GM21360 (cell line): Measurements from ENCODE around the gene SACS.
"Not testable (repeated sequence)": the region's sequence is repeated elsewhere in the genome, so short reads cannot be mapped to it uniquely, and the experiment has no call there.

Experiments
- ATAC-seq: cut with Tn5 transposase; IDR thresholded peaks from one replicate; pipeline ENCODE4 v1.9.1; 2021; ENCODE audit warnings: mild to moderate bottlenecking, moderate library complexity; ENCODE audit not compliant: unreplicated experiment

SACS gene

DNA sequence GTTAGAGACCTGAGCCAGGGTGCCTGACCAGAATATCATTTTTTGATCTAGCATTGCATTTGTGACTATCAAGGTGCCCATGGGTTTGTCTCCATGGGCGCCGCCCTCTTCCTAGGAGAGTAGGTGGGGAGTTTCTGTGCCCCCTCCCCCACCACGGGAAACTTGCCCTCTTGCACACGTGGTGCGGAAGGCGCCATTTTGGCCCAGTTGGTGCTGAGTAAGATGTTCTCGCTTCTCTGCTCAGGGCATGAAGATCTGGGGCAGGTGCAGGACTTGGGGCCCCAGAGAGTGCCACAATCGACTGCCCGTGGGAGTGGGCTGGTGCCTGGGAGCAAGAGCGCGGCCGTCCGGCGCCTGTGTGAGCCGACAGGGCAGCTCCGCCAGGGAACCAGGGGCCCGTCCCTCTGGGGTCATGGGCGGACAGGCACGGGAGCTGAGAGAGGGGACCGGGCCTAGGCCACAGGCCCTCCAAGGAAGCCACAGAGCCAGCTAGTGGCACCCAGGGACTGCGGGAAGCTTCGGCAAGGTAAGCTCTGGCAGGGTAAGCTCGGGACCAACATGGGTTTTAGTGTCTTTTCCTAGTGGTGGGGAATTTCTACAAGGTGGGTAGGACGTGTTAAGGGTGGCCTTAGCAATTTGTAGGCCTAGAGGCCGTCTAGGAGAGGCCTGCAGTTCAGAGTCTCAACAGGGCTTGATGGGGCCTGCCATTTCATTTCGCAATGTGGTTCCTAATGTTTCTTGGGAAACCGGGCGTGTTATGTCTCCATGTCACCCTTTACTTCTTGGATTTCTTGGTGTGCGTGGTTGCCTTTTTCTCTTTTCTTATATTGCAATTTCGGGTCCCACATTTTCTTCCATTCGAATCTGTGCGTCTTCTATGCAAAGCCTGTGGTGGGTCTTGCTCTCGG lies 14.5 kb downstream of the SACS start:
- ATAC-seq = no peak

DNA sequence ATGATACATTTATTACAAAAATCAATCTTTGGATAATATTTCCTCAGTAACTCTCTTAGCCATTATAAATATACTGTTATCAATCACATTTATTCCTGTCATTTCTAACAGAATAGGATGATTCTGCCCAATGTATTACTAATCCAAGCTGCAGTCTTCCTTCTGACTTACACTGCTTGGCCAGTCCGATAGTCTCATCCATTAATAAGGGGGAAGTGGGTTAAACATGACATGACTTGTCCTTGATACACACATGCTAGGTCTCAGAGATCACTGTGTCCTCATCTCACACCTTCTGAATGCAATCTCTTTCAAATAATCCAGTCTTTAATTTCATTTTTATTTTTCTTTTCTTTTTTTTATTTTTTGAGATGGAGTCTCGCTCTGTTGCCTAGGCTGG lies 18.8 kb downstream of the SACS start:
- no peak for ATAC-seq

GRCh38 chr13:23411706-23412105 lies 21.8 kb downstream of the SACS start:
- no peak for ATAC-seq

DNA sequence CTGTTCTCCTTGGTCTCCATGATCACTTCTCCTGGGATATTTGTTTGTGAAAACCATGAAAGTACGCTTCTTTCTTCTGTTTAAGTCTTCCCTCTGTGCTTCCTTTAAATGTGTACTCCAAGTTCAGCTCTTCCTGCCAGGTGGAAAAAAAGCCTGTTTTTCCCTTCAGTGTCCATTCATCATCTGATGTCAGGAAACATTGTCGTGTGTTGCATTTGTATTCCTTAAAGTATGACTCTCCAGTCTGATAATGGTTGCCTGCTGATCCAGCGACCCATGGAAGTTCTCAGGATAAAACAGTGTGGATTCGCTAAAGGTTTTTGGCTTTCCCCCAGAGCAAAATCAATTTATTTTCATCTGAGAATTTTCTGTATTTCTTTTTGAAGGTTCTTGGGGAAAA lies 22.3 kb downstream of the SACS start:
- ATAC-seq = no peak

- ATAC-seq = no peak
These were observed 25.5 kb downstream of the SACS start for GRCh38 chr13:23408026-23408425.

DNA sequence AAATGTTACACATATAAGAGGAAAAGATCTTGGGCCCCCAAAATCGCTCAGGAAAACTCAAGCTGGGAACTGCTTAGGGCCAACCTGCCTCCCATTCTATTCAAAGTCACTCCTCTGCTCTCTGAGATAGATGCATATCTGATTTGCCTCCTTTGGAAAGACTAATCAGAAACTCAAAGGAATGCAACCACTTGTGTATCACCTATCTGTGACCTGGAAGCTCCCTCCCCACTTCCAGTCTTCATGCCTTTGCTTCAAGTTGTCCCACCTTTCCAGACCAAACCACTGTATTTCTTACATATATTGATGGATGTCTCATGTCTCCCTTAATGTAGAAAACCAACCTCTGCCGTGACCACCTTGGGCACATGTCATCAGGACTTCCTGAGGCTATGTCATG lies 32.3 kb downstream of the SACS start:
- not testable (repeated sequence) for ATAC-seq

DNA sequence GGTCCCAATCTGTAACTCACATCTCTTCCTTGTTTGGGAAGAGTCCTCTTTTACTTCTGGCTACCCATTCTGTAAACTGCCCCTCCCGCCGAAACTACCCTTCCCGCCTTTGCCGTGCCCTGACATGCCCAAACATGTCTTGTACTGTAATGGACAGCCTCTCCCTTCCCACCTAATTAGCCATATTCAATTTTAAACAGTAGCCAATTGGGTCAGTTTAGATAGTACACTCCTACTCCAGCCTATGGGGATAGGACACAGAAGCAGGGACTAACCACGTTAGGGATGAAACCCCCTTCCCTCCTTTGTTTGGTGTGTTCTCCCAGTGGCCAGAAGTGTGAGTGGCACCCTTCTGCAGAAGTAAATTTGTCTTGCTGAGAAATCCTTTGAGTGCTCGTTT lies 34.2 kb downstream of the SACS start:
- no peak for ATAC-seq

GRCh38 chr13:23394821-23395220 lies 38.7 kb downstream of the SACS start:
- ATAC-seq = no peak

- ATAC-seq = no peak
These were observed 40.4 kb downstream of the SACS start for GRCh38 chr13:23392925-23393645.

DNA sequence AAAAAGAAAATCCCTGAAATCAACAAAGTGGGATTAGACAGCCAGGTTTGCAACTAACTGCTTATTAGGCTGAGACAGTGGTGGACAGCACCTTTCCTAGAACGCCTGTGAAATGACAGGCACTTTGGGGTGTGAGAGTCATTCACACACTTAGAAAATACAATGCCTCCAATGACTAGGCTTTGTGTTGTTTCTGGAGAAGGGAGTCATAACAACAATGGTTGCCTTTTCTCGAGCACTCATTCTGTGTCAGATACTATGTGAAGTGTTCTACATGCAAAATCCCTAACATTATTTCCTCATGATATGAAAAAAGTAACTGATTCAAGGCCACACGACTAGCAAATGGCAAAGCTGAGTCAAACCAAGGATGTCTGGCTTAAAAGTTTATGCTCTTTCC lies 41.2 kb downstream of the SACS start:
- ATAC-seq = no peak

DNA sequence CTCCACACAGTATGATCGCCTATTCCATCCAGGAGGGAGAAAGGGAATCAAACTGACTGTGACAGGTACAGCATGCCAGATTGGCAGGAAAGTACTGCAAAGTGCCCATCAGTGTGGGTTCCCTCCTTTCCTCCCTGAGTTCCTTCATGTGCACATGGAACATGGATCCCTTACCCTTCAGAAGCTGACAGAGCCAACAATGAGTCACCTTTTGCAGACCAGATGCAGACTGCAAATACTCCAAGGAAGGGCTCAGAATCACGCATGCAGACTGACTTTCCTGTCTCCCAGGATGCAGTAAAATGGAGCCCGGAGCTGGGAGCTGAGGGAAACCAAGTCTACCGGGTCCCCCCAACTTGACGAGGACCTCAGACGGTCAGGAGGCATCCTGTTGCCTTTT lies 41.8 kb downstream of the SACS start:
- ATAC-seq = no peak

- peak; percentile 57 for ATAC-seq
These were observed 47.0 kb downstream of the SACS start for GRCh38 chr13:23386533-23386932.

DNA sequence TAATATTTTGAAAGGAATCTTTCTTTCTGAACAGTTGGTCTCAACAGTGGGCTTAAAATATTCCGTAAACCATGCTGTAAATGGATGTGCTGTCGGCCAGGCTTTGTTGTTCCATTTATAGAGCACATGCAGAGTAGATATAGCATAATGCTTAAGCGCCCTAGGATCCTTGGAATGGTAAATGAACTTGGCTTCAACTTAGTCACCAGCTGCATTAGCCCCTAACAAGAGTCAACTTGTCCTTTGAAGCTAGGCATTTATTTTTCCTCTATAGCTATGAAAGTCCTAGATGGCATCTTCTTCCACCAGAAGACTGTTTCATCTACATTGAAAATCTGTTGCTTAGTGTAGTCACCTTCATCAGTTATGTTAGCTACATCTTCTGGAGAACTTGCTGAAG lies 47.6 kb downstream of the SACS start:
- no peak for ATAC-seq

- peak; percentile 84 for ATAC-seq
These were observed 49.4 kb downstream of the SACS start for GRCh38 chr13:23384111-23384510.

GRCh38 chr13:23383151-23383550 lies 50.4 kb downstream of the SACS start:
- no peak for ATAC-seq

DNA sequence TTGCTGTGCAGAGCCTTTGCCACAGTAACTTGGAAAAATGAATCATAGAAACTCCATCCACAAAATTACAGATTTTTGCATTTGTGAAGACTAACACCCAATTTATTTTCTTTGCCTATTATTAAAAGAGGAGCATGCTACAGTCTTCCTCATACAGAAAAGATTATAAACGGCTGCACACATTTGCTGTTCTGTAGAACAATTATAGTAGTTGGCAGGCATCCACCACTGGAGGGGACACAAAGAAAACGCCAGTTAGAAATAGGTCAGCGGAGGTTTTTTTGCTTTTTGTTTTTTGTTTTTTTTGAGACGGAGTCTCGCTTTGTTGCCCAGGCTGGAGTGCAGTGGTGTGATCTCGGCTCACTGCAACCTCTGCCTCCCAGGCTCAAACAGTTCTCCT lies 51.6 kb downstream of the SACS start:
- ATAC-seq = no peak

DNA sequence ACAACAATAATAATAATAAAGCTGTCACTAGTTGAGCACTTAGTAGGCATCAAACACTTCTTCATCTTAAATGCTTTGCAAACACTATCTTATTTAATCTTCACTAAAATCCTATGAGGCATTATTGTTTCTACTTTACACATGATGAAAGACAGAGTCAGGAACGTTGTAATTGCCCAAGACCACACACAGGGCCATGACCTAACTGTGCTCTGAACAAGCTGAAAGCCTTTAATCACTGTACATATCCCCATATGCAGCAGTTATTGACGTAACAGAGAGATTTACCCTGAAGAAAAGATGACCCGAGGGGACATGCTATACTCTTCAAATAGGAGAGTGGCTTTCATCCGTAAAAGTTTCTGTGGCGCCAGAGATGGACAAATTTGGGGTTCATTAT lies 53.0 kb downstream of the SACS start:
- ATAC-seq = no peak

GRCh38 chr13:23377983-23378632 lies 55.4 kb downstream of the SACS start:
- ATAC-seq = peak; percentile 35

GRCh38 chr13:23377579-23377978 lies 55.9 kb downstream of the SACS start:
- ATAC-seq = no peak

DNA sequence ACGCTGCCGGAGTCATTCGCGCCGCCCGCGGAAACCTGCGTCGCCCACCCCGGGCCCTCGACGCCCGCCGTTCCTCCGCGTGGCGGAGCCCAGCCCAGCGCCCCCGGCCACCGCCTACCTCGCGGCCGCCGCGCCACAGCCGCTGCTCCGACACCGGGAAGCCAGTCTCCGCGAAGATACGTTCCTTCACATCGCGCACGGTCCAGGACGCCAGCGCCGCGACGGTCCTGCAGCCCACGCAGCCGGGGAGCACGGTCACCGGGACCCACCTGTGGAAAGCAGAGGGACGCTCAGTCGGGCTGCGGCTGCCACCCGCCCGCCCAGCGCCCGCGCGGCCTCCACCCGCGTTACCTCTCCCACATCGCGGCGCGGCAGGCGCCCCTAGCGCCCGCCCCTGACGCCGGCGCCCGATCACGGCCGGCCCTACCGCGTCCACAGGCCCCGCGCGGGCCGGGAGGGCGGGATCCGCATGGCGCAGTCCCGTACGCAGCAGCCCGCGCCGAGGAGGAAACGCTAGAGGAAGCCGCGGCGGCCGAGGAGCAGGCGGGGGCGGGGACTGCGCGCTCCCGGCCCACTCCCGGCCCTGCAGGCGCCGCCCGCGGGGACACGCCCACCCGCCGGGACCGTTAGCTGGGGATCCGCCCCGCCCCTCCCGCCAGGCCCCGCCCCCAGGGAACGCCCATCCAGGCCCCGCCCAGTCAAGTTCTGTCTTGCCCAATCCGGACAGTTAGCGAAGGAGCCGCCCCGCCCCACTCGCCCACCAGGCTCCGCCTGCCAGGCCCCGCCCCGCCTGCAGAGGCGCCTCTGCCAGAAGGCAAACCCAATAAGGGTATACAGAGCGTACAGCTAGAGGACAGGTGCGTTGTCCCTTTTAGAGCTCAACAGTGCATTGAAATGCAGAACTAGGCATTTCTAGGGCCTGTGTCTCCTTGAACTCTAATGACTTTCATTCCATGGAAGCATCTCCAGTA lies 58.2 kb downstream of the SACS start:
- ATAC-seq = peak; percentile 73
